GM19035 (cell line): ENCODE measurements around the gene SS18.
"Not testable (repeated sequence)": the region's sequence is repeated elsewhere in the genome, so short reads cannot be mapped to it uniquely, and the experiment has no call there.

Source experiments
- ATAC-seq: cut with Tn5 transposase; IDR thresholded peaks from one replicate; pipeline ENCODE4 v1.9.1; 2021; ENCODE audit not compliant: unreplicated experiment

The SS18 gene, protein sequence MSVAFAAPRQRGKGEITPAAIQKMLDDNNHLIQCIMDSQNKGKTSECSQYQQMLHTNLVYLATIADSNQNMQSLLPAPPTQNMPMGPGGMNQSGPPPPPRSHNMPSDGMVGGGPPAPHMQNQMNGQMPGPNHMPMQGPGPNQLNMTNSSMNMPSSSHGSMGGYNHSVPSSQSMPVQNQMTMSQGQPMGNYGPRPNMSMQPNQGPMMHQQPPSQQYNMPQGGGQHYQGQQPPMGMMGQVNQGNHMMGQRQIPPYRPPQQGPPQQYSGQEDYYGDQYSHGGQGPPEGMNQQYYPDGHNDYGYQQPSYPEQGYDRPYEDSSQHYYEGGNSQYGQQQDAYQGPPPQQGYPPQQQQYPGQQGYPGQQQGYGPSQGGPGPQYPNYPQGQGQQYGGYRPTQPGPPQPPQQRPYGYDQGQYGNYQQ

DNA sequence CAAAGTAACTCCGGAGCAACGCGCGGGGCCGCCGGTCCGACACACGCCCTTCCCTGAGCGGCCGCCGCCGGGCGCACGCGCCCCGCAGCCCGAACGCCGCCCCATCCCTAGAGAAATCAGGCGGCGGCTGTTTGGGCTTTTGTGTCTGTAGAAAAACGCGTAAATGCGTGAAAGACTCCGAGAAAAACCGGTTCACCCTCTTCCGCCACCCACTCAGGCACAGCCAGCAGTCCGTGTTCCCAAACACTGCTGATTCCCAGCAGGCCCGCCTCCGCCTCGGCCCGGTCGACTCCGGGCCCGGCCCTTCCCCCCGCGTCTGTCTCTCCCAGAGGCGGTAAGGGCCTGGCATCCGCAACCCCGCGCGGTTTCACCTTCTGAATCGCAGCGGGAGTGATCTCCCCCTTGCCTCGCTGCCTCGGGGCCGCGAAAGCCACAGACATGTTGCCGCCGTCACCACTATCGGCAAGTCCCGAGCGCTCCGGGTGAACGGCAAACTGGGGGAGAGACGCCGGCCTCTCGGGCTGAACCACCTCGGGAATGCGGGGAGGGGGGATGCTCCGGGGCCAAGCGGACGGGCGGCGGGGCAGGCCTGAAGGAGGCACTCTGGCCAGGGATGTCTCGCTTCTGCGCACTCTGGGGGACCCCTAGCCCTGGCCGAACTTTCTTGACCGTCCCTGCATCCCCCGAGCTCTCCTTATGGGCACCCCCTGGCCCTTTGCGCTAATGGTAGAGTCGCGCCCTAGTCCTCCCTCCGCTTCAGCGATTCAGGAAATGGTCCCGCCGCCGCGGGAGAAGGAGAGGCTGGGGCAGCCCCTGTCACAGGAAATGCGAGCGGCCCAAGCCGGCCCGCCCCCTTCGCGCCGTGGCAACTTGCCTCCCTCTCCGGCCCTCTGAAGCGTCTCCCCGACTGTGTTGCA is at the start of gene SS18:
TSS of gene SS18 (minus strand) at position 484 of the 917 bp plus-strand sequence. CDS start at position 440, 44 bp downstream.
- peak; percentile 78 for ATAC-seq

DNA sequence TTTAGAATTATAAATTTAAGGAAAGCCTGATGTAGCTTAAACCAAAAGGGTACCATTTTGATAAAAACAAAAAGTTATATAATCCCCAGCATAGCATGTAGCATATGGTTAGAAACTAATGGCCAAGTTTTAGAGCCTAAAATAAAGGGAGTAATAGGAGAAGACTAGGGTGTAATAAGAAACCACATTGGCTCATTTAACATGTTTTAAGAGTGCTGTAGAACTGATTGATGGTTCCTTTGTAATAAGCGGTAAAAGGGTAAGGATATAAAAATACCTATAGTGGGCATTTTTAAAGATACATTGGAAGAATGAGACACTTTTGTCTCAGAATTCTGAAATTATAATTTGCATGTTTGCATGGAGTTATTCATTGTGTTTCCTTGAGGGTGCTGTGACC is 45.1 kb upstream of the SS18 start:
- ATAC-seq, result no peak

DNA sequence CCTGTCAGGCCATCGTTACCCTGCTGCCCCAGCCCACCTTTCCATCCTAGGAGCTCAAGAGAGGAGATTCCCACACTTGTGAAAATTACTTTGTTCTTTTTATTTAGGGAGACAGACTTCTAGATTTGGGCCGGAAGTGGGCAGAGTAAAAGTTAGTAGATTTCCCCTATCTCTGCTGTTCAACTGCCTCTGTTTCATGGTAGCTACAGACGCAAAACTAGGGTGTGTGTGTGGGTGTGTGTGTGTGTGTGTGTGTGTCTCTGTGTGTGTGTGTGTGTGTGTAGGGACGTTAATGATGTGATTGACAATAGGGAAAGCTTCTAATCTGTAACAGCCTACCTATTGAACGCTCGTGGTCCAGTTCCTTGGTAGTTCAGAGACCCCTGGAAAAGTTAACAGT is 43.7 kb upstream of the SS18 start:
- no peak for ATAC-seq

DNA sequence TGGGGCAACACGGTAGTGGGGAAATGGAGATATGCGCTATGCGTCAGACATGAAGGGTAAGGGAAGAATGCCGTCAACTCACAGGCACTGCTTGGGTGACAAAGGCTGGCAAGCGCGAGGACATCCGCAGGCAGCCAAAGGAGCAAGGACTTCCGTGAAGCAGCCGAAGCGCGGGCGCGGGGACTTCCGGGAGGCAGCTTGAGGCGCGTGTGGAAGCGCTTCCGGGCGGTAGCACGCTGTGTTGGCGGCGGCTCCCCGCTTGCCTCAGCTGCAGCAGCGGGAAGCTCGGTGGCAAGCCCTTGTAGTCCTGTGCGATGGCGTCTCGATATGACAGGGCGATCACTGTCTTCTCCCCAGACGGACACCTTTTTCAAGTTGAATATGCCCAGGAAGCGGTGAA is 43.2 kb upstream of the SS18 start, which contains the start of gene PSMA8:
TSS of gene PSMA8 (plus strand) at position 218 of the 400 bp plus-strand sequence. CDS start at position 315, 97 bp downstream.
- ATAC-seq, result no peak

DNA sequence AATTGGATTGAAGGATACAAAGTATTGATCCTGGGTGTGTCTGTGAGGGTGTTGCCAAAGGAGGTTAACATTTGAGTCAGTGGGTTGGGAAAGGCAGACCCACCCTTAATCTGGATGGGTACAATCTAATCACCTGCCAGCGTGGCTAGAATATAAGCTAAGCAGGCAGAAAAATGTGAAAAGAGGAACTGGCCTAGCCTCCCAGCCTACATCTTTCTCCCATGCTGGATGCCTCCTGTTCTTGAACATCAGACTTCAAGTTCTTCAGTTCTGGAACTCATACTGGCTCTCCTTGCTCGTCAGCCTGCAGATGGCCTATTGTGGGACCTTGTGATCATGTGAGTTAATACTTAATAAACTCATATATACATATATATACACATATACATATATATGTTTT is 37.8 kb upstream of the SS18 start:
- ATAC-seq, result not testable (repeated sequence)

DNA sequence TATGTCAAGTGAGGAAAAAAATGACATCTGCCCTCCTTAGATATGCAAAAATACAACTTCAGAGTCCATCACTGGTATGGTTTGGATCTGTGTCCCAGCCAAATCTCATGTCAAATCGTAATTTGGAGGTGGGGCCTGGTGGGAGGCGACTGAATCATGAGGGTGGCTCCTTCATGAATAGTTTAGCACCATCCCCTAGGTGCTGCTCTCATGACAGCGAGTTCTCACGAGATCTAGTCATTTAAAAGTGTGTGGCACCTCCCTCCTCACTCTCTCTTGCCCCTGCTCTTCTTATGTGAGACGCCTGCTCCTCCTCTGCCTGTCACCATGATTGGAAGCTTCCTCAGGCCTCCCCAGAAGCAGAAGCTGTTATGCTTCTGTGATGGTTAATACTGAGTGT is 37.4 kb upstream of the SS18 start:
- ATAC-seq, result no peak

DNA sequence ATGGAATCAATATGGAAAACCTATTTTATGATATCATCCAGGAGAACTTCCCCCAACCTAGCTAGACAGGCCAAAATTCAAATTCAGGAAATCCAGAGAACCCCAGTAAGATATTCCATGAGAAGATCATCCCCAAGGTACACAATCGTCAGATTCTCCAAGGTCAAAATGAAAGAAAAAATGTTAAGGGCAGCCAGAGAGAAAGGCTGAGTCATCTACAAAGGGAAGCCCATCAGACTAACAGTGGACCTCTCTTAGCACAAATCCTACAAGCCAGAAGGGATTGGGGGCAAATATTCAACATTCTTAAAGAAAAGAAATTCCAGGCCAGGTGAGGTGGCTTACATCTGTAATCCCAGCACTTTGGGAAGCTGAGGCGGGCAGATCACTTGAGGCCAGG is 31.6 kb upstream of the SS18 start:
- ATAC-seq, result not testable (repeated sequence)

DNA sequence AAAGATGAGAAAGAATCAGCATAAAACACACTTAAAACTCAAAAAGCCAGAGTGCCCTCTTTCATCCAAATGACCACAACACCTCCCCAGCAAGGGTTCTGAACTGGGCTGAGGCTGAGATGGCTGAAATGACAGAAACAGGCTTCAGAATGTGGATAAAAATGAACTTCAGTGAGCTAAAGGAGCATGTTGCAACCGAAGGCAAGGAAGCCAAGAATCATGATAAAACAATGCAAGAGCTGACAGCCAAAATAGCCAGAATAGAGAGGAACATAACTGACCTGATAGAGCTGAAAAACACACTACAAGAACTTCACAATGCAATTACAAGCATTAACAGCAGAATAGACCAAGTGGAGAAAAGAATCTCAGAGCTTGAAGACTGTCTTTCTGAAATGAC is 31.1 kb upstream of the SS18 start:
- no peak for ATAC-seq

DNA sequence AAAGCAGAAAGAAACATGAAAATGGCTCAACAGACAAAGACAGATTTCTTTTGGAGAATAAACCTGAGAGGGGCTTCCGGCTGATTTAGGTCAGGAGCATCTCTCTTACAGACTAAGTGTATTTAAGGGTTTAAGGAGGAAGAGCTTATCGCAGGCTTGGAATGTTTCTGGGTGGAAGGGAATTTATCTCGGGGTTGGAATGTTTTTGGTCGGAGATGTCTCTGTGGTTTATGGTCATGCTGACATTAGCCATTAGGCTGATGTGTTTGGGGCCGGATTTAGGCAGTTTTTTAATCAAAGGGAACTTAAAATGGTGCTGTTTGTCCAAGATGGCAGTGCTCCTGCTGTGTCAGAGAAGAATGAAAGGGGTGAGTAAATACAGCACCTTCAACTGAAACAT is 28.8 kb upstream of the SS18 start:
- ATAC-seq, result no peak

DNA sequence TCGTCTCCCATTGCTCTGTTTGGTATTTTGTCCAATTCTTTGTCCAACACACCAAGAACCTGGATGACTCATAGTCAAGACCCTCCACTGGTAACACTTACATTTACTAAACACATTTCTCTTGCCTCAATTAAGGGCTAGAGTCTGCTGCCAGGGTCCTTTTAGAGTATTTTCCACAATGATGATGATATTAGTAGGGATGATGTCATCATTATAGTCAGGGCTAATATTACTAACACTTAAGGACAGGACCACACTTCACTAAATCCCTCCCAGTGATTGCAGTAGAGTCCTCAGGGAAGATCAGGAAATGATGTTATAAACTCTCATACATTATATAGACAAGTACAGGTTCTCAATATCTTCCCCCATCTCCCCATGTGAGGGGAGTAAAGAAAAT is 13.6 kb upstream of the SS18 start:
- no peak for ATAC-seq

DNA sequence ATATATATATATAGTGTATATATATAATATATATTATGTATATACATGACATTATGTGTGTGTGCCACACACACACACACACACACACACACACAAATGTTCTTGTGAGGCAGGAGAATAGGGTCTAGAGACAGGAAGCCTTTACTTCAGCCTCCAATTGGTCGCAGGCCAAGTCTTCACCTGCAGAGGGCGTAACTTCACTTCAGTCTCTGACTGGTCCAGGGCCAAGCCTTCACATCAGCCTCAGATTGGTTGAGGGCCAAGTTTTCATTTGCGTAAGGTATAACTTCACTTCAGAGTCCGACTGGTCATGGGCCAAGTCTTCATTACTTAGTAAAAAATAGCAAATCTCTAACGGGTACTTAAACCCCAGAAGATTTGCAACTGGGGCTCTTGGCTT is 13.2 kb upstream of the SS18 start:
- ATAC-seq, result no peak

DNA sequence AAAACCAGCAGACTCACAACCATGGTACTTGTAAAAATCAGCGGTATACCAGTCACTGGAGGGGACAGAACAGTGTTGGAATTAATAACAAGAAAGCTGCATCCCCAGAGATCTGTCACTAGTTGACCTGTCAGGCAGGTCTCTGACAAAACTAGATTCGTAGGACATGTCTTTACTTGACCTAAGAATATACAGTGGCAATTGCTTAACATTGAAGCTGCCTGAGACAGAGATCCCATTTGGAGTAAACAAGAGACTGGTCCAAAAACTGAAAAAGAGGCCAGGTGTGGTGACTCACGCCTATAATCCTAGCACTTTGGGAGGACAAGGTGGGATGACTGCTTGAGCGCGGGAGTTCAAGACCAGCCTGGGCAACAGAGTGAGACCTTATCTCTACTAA is 7.2 kb upstream of the SS18 start:
- no peak for ATAC-seq

DNA sequence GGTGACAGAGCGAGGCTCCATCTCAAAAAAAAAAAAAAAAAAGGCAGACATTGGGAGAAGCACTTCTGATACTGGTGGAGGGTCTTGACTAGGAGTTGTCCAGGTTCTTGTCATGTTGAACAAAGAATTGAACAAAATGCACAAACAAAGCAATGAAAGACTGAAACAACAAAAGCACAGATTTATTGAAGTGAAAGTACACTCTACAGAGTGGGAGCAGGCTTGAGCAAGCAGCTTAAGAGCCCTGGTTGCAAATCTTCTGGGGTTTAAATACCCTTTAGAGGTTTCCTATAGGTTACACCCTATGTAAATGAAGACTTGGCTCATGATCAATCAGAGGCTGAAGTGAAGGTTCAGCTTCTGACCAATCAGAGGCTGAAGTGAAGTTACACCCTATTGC is 6.4 kb upstream of the SS18 start:
- no peak for ATAC-seq

DNA sequence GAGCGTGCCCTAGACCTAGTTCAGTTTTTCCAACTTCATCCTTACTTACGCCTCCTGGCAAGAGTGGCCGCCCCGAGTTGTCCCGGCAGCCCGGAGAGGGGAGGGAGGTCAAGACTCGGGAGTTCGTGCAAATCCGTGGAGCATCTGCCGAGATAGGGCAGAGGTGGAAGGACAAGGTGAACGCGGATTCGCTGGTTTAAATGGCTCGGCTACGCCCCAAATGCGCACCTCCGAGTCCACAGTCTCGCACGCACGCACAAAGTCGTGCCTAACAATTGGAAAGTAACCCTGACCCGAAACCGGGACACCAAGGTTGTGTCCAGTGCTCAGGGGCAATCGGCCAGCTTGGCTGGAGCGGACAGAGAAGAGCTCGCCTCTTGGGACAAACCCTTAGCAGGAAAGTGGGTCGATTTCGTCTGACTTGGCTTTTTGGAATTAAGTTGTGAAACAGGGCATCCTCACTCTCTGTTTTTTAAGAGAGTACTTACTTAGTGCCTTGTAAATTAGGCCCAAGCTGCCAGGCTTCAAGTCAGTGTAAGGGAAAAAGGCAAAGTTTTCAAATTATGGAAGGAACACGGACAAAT is 726 bp upstream of the SS18 start:
- ATAC-seq, result peak; percentile 47

DNA sequence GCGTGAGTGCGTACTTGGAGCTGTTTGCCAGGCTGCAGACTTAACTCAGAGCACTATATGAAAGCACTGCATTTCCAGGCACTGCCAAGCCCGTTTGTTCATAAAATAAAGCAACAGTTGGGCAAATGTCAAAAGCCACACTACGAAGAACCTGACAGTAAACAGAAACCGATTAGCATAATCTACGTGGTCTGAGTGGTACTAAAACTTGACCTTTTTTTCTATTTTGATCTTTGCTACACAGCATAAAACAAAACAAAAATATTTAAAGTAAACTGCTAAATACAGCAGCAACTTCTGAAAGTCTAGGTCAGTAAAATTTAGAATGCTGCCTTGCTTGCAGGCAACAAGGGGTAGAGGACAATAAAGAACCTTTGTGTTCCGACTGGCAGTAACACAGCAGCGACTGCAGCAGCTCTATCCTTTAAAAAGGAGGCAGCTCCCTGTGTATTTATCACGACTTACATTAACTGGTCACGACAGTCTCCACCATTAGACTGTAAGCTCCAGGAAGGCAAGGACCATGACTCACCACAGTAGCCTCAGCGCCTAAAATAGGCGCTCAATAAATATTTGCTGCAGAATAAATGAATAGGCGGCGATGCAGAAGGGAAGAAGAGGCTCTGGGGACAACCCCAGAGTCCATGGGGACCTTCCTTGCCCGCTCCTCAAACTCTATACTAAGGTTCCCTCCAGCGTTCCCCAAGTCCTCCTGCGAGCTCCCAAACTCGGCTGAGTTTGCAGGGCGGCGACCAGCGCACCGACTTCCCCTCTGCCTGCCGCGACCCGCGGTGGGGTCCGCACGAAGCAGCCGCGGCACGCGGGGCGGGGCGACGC is 902 bp downstream of the SS18 start:
- peak; percentile 11 for ATAC-seq

DNA sequence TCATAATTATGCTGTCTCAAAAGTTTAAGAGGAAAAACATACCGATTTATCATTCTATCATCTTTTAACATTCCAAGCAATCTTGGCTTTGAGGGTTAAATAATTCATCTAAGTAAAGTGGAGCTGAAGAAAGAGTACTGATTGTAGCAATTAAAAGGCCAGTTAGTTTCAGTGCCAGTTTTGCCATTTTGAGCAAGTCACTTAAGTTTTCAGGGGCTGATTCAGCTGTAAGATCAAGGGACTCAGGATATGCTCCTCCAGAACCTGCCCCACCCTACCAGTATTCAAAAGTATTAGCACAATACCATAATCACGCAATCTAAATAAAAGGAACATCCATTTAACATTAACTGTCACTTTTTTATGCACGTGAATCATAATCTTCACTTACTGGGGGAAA is 1.9 kb downstream of the SS18 start:
- ATAC-seq, result no peak

DNA sequence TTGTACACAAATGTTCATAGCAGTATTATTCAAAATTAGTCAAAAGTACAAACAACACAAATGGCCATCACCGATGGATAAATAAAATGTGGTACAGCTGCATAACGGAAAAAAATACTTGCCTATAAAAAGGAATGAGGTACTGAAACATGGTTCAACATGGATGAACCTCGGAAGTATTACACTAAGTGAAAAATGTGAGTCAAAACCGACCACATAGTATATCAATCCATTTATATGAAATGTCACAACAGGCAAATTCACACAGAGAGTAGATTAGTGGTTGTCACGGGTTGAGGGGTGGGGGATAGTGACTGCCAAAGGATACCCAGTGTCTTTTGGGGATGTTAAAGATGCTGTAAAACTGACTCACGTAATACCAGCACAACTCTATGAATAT is 3.5 kb downstream of the SS18 start:
- ATAC-seq, result no peak

DNA sequence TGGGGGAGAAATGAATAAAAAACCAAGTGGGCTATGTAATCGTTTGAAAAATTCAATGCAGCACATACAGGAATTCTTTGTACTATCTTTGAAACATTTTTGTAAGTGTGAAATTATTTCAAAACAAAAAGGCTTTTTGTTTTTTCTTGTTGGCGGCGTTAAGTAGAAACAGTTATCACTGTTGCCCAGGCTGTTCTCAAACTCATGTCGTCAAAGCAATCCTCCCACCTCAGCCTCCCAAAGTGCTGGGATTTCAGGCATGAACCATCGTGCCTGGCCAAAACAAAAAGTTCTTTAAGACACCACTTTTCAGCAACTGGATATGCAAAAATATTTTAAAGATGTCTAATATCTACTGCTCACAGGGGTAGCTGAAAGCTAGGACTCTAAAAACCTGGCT is 5.4 kb downstream of the SS18 start:
- no peak for ATAC-seq

DNA sequence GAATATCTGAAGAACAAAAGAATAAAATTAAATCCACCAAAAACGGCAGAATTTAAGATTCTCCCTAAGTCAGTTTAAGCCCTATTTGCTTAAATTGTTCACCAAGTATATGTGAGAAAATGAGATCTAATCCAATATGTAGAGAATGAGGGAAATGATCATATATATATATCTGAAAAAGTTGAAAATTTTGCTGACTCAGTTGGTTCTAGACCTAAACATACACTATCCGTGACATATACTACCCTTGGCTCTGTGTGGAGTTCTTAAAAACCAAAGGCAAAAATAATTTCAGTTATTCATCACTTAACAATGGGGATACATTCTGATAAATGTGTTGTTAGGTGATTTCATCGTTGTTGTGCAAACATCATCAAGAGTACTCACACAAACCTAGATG is 7.3 kb downstream of the SS18 start:
- ATAC-seq, result no peak

DNA sequence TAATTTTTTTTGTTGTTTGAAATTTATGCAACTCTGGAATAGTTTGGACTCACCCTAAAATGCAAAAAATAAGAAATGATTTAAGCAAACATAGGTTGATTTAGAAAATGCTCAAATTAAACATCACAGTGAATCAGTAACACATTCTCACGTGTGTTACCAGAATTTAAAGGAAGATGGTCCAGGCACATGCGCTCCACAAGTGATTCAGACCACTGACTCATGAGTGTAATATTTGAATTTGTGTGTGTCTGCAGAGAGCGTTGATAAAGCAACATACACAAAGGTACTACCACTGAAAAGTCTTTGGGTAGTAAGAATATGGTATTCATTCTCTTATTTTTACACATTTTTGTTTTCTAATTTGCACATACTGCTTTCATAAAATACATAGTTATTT is 7.9 kb downstream of the SS18 start:
- no peak for ATAC-seq

DNA sequence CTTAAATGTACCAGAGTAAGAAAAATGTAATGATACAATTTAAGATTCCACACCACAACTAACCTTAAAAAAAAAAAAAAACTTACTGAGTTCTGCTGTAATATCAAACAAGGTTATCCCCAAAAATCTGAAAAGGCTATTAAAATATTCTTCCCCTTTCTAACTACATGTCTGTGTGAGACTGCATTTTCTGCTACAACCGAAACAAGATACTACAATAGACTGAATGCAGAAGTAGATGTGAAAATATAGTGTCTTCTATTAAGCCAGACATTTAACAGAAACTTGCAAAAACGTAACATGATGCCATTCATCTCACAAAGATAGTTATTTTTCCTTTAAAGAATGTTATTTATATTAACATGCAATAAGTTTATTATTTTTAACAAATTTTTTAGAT is 16.2 kb downstream of the SS18 start:
- ATAC-seq, result no peak
